Pancreas (tissue), 10 donors: ENCODE results near the gene C6orf52. TPM values are rescaled to one million over a fixed set of nuclear protein-coding genes. Genes with fewer than 3 reads are reported as not detected.

Experiments
- ATAC-seq, 4 donors: fragments of 200-7000 bp; cut with Tn5 transposase; one replicate each; pipeline versions ENCODE4 v1.8.0 to v1.9.1; 2020; ENCODE audit warnings: mild to moderate bottlenecking in 4 of 4, moderate library complexity in 4 of 4
- DNase-seq, 6 donors: peaks; one replicate each; pipeline ENCODE4 v3.0.0-alpha.2; 2020
- FAIRE-seq: peaks from 2 replicates; lab custom pipeline; 2012; peaks lifted over from hg19 to GRCh38; lab: Jason Lieb, UNC
- H3K27ac ChIP-seq, 4 donors: fragments of 200-600 bp; sonication (generic); 1 replicate in 3 of 4; 2 replicates in 1 of 4; pipeline versions ENCODE4 v1.5.0 to v1.8.0; 2020
- H3K27me3 ChIP-seq, 4 donors: fragments of 200-600 bp; one replicate each; pipeline ENCODE4 v1.8.0; 2021
- H3K36me3 ChIP-seq, 3 donors: fragments of 200-600 bp; sonication (generic) in 1 of 3; one replicate each; pipeline versions ENCODE4 v1.5.0 to v1.8.0; 2020 to 2021
- H3K4me1 ChIP-seq, 3 donors: fragments of 200-600 bp; one replicate each; pipeline ENCODE4 v1.8.0; 2021
- H3K4me3 ChIP-seq, 4 donors: fragments of 200-600 bp; sonication (generic) in 2 of 4; one replicate each; pipeline versions ENCODE4 v1.5.0 to v1.8.0; 2020 to 2021
- H3K9me3 ChIP-seq, 4 donors: fragments of 200-600 bp; one replicate each; pipeline ENCODE4 v1.8.0; 2021
- CTCF ChIP-seq, 4 donors: fragments of 200-600 bp; sonication (generic) in 3 of 4; IDR thresholded peaks; one replicate each; pipeline versions ENCODE4 v1.5.0 to v1.8.0; 2021; ENCODE audit warnings: antibody characterized with exemption in 4 of 4
- WGBS, 2 donors: extraction: QIAGEN DNeasy Blood & Tissue Kit; methylation state at CpG; one replicate each; pipeline ENCODE4 v1.1.7; 2013; 5-methylcytosine and 5-hydroxymethylcytosine counted together
- intact Hi-C, 3 donors: fragments of 100-400 bp; cut with DNase I; formaldehyde crosslinking; loops; one replicate each; pipeline versions ENCODE4 v1.11.1 to v1.14.2; 2022
- polyA plus RNA-seq, 2 donors: library from polyadenylated mRNA; stranded (reverse); fragments of 200-250 nt; gene quantifications; one replicate each; pipeline ENCODE4 v1.2.3, GENCODE V29; 2013
- total RNA-seq, 6 donors: library from RNA; stranded (reverse); fragmentation: NEBNext Ultra II Directional in 4 of 6; extraction: Animal tissue kit (Norgen Biotek cat#: 25700) in 4 of 6; gene quantifications; one replicate each; pipeline versions ENCODE4 v1.2.1 to v1.2.4, GENCODE V29; 2021 to 2023
- donor health status: healthy with polysubstance abuse.
- donor health status: DM: no; HTN: no; CAD: no; lungs with moderate emphysema.
- donor health status: DM: no; HTN: no; CAD: no.
- donor health status: control.
- donor health status: control.
- donor health status: Bipolar disorder and iron deficiency.
- donor health status: DM: yes; HTN: yes; CAD: no.
- donor health status: DM: no; HTN: no; CAD: no.
- donor health status: DM: no; HTN: no; CAD: no.
- donor health status: DM: yes; HTN: yes; CAD: no.

Gene C6orf52
- total and polyA plus RNA-seq, 8 donors: 0.62 to 2.7 (median 0.95) TPM

GRCh38 chr6:10719296-10719963, 25.0 kb upstream of the C6orf52 start:
- DNase-seq (peak in 1 of 6 donors; percentile 25), FAIRE-seq (no peak), ATAC-seq (no peak)
- peak overlapping the region in 3 of 4 donors; percentile 47 to 57 (median 47) for H3K4me3 ChIP-seq
- 71 to 78% methylated on average over 8 of the region's 8 CpGs for WGBS, 2 donors
- H3K27ac ChIP-seq: peak overlapping the region in 1 of 4 donors; percentile 67
- H3K36me3 ChIP-seq: no peaks in the 10 kb centered on the region
- H3K4me1 ChIP-seq: peaks cover 0 to 8% (median 7%) of the 10 kb centered on the region in 3 donors
- H3K27me3 ChIP-seq: no peaks in the 10 kb centered on the region
- no peak for TF ChIP-seq CTCF (IDR thresholded peaks at IDR 0.05)
- intact Hi-C loops: no loop called here
- no peaks in the 10 kb centered on the region for H3K9me3 ChIP-seq

- 78 to 81% methylated on average over 8 of the region's 8 CpGs for WGBS, 2 donors
- no peak for DNase-seq
- intact Hi-C loops: no loop called here
- Histone ChIP-seq H3K4me3 (no peak overlapping the region), H3K36me3 (peaks cover 0 to 7% (median 0%) of the 10 kb centered on the region in 3 donors), H3K27me3 (no peaks in the 10 kb centered on the region), H3K27ac (no peak overlapping the region), H3K9me3 (no peaks in the 10 kb centered on the region), H3K4me1 (no peaks in the 10 kb centered on the region)
- no peak for TF ChIP-seq CTCF (IDR thresholded peaks at IDR 0.05)
- FAIRE-seq: no peak
- ATAC-seq: no peak
Observed at GRCh38 chr6:10713962-10714361, 19.5 kb upstream of the C6orf52 start.

- TF ChIP-seq CTCF (IDR thresholded peaks at IDR 0.05): no peak
- Histone ChIP-seq H3K27me3 (no peaks in the 10 kb centered on the region), H3K36me3 (no peaks in the 10 kb centered on the region), H3K27ac (no peak overlapping the region), H3K4me3 (no peak overlapping the region), H3K9me3 (no peaks in the 10 kb centered on the region), H3K4me1 (peaks cover 3 to 29% (median 14%) of the 10 kb centered on the region in 3 donors)
- DNase-seq: no peak
- ATAC-seq: no peak
- intact Hi-C loops: no loop called here
- FAIRE-seq: no peak
- WGBS, 2 donors: 95 to 96% methylated on average over 4 of the region's 4 CpGs
Observed at GRCh38 chr6:10696655-10697054, 2.2 kb upstream of the C6orf52 start.

GRCh38 chr6:10695086-10695657, 756 bp upstream of the C6orf52 start:
- Histone ChIP-seq H3K27me3 (no peaks in the 10 kb centered on the region), H3K9me3 (no peaks in the 10 kb centered on the region), H3K27ac (peak overlapping the region; percentile 85 to 99 (median 96)), H3K36me3 (no peaks in the 10 kb centered on the region), H3K4me1 (peaks cover 3 to 29% (median 14%) of the 10 kb centered on the region in 3 donors), H3K4me3 (peak overlapping the region; percentile 72 to 89 (median 80))
- ATAC-seq: no peak
- no peak for FAIRE-seq
- intact Hi-C loops: no loop called here
- DNase-seq: no peak
- 0% methylated on average over 17 of the region's 17 CpGs for WGBS, 2 donors
- TF ChIP-seq CTCF (IDR thresholded peaks at IDR 0.05): no peak
